Measurements from ENCODE around the gene TAMALIN.

DNA sequence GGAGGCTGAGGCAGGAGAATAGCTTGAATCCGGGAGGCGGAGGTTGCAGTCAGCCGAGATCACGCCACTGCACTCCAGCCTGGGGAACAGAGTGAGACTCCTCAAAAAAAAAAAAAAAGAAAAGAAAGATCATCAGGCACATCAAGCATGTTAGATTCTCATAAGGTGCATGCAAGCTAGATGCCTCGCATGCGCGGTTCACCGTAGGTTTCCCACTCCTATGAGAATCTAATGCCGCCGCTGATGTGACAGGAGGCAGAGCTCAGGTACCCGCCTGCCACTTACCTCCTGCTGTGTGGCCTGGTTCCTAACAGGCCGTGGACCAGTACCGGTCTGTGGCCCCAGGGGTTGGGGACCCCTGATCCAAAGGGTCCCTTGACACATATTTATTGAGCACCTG is 48.2 kb upstream of the TAMALIN start:
- TF ChIP-seq, protein P1, sequence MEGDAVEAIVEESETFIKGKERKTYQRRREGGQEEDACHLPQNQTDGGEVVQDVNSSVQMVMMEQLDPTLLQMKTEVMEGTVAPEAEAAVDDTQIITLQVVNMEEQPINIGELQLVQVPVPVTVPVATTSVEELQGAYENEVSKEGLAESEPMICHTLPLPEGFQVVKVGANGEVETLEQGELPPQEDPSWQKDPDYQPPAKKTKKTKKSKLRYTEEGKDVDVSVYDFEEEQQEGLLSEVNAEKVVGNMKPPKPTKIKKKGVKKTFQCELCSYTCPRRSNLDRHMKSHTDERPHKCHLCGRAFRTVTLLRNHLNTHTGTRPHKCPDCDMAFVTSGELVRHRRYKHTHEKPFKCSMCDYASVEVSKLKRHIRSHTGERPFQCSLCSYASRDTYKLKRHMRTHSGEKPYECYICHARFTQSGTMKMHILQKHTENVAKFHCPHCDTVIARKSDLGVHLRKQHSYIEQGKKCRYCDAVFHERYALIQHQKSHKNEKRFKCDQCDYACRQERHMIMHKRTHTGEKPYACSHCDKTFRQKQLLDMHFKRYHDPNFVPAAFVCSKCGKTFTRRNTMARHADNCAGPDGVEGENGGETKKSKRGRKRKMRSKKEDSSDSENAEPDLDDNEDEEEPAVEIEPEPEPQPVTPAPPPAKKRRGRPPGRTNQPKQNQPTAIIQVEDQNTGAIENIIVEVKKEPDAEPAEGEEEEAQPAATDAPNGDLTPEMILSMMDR (conservative IDR thresholded peaks at IDR 0.05; ENCODE audit: low read depth in 2 of 2) = no peak
- no peak for TF ChIP-seq EZH2 (IDR thresholded peaks at IDR 0.05; ENCODE audit: low read depth, unreplicated experiment)
- no peak for TF ChIP-seq CREB1 (CRISPR knock-in tag; IDR thresholded peaks at IDR 0.05; ENCODE audit: low read depth)
- no peak for TF ChIP-seq JUNB (IDR thresholded peaks at IDR 0.05; ENCODE audit: unreplicated experiment)
- no peak for TF ChIP-seq EZH2phosphoT487 (IDR thresholded peaks at IDR 0.05; ENCODE audit: unreplicated experiment)
- TF ChIP-seq POLR2AphosphoS5 (IDR thresholded peaks at IDR 0.05; ENCODE audit: low read depth) = no peak
- TF ChIP-seq, protein P2, sequence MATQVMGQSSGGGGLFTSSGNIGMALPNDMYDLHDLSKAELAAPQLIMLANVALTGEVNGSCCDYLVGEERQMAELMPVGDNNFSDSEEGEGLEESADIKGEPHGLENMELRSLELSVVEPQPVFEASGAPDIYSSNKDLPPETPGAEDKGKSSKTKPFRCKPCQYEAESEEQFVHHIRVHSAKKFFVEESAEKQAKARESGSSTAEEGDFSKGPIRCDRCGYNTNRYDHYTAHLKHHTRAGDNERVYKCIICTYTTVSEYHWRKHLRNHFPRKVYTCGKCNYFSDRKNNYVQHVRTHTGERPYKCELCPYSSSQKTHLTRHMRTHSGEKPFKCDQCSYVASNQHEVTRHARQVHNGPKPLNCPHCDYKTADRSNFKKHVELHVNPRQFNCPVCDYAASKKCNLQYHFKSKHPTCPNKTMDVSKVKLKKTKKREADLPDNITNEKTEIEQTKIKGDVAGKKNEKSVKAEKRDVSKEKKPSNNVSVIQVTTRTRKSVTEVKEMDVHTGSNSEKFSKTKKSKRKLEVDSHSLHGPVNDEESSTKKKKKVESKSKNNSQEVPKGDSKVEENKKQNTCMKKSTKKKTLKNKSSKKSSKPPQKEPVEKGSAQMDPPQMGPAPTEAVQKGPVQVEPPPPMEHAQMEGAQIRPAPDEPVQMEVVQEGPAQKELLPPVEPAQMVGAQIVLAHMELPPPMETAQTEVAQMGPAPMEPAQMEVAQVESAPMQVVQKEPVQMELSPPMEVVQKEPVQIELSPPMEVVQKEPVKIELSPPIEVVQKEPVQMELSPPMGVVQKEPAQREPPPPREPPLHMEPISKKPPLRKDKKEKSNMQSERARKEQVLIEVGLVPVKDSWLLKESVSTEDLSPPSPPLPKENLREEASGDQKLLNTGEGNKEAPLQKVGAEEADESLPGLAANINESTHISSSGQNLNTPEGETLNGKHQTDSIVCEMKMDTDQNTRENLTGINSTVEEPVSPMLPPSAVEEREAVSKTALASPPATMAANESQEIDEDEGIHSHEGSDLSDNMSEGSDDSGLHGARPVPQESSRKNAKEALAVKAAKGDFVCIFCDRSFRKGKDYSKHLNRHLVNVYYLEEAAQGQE (IDR thresholded peaks at IDR 0.05; ENCODE audit: unreplicated experiment) = no peak
- TF ChIP-seq NANOG (IDR thresholded peaks at IDR 0.05; ENCODE audit: borderline replicate concordance) = no peak
- no peak for TF ChIP-seq ZNF331 (CRISPR knock-in tag; IDR thresholded peaks at IDR 0.05; ENCODE audit: low read depth)
